IPS DF 4.7 (cell line): Measurements from ENCODE around the gene SLC25A15.
"Not testable (repeated sequence)": the region's sequence is repeated elsewhere in the genome, so short reads cannot be mapped to it uniquely, and the experiment has no call there.

Experiments
- DNase-seq: peaks from one replicate; pipeline ENCODE4 v3.0.0-alpha.2; 2013; ENCODE audit warnings: low spot score; ENCODE audit errors: extremely low read depth

SLC25A15 gene

GRCh38 chr13:40812724-40813445, 23.5 kb downstream of the SLC25A15 start:
- no peak for DNase-seq

- DNase-seq: no peak
Measured at GRCh38 chr13:40813667-40814454, 24.4 kb downstream of the SLC25A15 start.

- DNase-seq: no peak
Measured at GRCh38 chr13:40814803-40815202, 25.4 kb downstream of the SLC25A15 start.

GRCh38 chr13:40818926-40819325, 29.5 kb downstream of the SLC25A15 start:
- DNase-seq: no peak

GRCh38 chr13:40819797-40820315, 30.4 kb downstream of the SLC25A15 start:
- no peak for DNase-seq

GRCh38 chr13:40839725-40840124, 50.3 kb downstream of the SLC25A15 start:
- DNase-seq: not testable (repeated sequence)

GRCh38 chr13:40840955-40841354, 51.5 kb downstream of the SLC25A15 start:
- not testable (repeated sequence) for DNase-seq
